Neural progenitor cell (in vitro differentiated cells): ENCODE results near the gene CRISPLD2. TPM values are rescaled to one million over a fixed set of nuclear protein-coding genes. Genes with fewer than 3 reads are reported as not detected.
A peak's percentile ranks its signal among the peaks of the same experiment; 100 is the strongest.

Source experiments
- DNase-seq: peaks from one replicate; pipeline ENCODE4 v3.0.0-alpha.2; 2016; ENCODE audit warnings: low spot score
- H2AFZ ChIP-seq: fragments of 200-600 bp; sonication (generic); replicated peaks from 2 replicates; pipeline ENCODE4 v1.6.1; 2016; ENCODE audit warnings: antibody characterized with exemption
- H3F3A ChIP-seq: fragments of 200-600 bp; sonication (generic); 2 replicates; pipeline ENCODE4 v1.6.1; 2016; ENCODE audit warnings: antibody characterized with exemption, low read depth
- H3K27ac ChIP-seq: fragments of 200-600 bp; sonication (generic); 2 replicates; pipeline ENCODE4 v1.5.1; 2016; ENCODE audit warnings: mild to moderate bottlenecking
- H3K27me3 ChIP-seq: fragments of 200-600 bp; sonication (generic); 2 replicates; pipeline ENCODE4 v1.6.1; 2016; ENCODE audit warnings: mild to moderate bottlenecking, moderate library complexity
- H3K36me3 ChIP-seq: fragments of 200-600 bp; sonication (generic); 2 replicates; pipeline ENCODE4 v1.5.1; 2016
- H3K4me1 ChIP-seq: fragments of 200-600 bp; sonication (generic); 2 replicates; pipeline ENCODE4 v1.6.1; 2016; ENCODE audit warnings: mixed run types
- H3K4me2 ChIP-seq: fragments of 200-600 bp; sonication (generic); 2 replicates; pipeline ENCODE4 v1.6.1; 2016
- H3K4me3 ChIP-seq: fragments of 200-600 bp; sonication (generic); 2 replicates; pipeline ENCODE4 v1.5.1; 2016
- H3K79me2 ChIP-seq: fragments of 200-600 bp; sonication (generic); 2 replicates; pipeline ENCODE4 v1.6.1; 2016; ENCODE audit warnings: low read depth
- H3K9ac ChIP-seq: fragments of 200-600 bp; sonication (generic); 2 replicates; pipeline ENCODE4 v1.6.1; 2016
- H3K9me3 ChIP-seq: fragments of 200-600 bp; sonication (generic); 2 replicates; pipeline ENCODE4 v1.5.1; 2016; ENCODE audit warnings: low read depth
- H4K20me1 ChIP-seq: fragments of 200-600 bp; sonication (generic); 2 replicates; pipeline ENCODE4 v1.6.1; 2016; ENCODE audit warnings: low read depth
- H3K27ac Mint-ChIP-seq: 3 replicates; pipeline ENCODE4 v1.8.0; 2021; ENCODE audit warnings: mixed read lengths
- H3K27me3 Mint-ChIP-seq: 2 replicates; pipeline ENCODE4 v1.8.0; 2022; ENCODE audit warnings: low read depth, mild to moderate bottlenecking, inconsistent platforms, moderate library complexity, mixed read lengths; ENCODE audit not compliant: insufficient read depth
- H3K36me3 Mint-ChIP-seq: 3 replicates; pipeline ENCODE4 v1.8.0; 2021; ENCODE audit warnings: mixed read lengths
- H3K4me1 Mint-ChIP-seq: 3 replicates; pipeline ENCODE4 v1.8.0; 2021; ENCODE audit warnings: mixed read lengths
- H3K4me3 Mint-ChIP-seq: 3 replicates; pipeline ENCODE4 v1.8.0; 2021; ENCODE audit warnings: mild to moderate bottlenecking, moderate library complexity, mixed read lengths
- H3K9me3 Mint-ChIP-seq: 3 replicates; pipeline ENCODE4 v1.8.0; 2020; ENCODE audit warnings: mixed read lengths
- CTCF ChIP-seq: fragments of 200-600 bp; sonication (generic); IDR thresholded peaks from 2 replicates; pipeline ENCODE4 v1.5.1; 2017; ENCODE audit warnings: antibody characterized with exemption, mild to moderate bottlenecking
- EZH2 ChIP-seq: fragments of 200-600 bp; sonication (generic); IDR thresholded peaks from 2 replicates; pipeline ENCODE4 v1.6.1; 2017; ENCODE audit warnings: antibody characterized with exemption, mild to moderate bottlenecking, moderate library complexity
- EZH2phosphoT487 ChIP-seq: fragments of 200-600 bp; sonication (generic); IDR thresholded peaks from 2 replicates; pipeline ENCODE4 v1.6.1; 2017; ENCODE audit warnings: antibody characterized with exemption
- total RNA-seq: library from RNA; depleted of rRNA; stranded (reverse); fragments of >200 nt; gene quantifications from 2 replicates; pipeline ENCODE4 v1.2.3, GENCODE V29; 2015; ENCODE audit warnings: low replicate concordance

CRISPLD2 gene
- total RNA-seq, 1 donor from 2014 or later: 0.11 TPM

GRCh38 chr16:84948851-84949610 is 129.2 kb downstream of the CRISPLD2 start:
- Histone ChIP-seq H3K9ac (no peak overlapping the region), H3K4me3 (no peak overlapping the region), H3K4me1 (peaks cover 10% of the 10 kb centered on the region), H3K4me2 (no peak overlapping the region), H3K79me2 (no peaks in the 10 kb centered on the region), H3F3A (peaks cover 9% of the 10 kb centered on the region), H3K36me3 (no peaks in the 10 kb centered on the region), H3K27ac (no peak overlapping the region), H3K9me3 (no peaks in the 10 kb centered on the region), H3K27me3 (no peaks in the 10 kb centered on the region), H4K20me1 (no peaks in the 10 kb centered on the region), H2AFZ (no peak overlapping the region)
- no peaks in the 10 kb centered on the region for H3K36me3 Mint-ChIP-seq
- peaks cover 17% of the 10 kb centered on the region for H3K4me1 Mint-ChIP-seq
- peaks cover 6% of the 10 kb centered on the region for H3K27me3 Mint-ChIP-seq
- no peak for DNase-seq
- no peaks in the 10 kb centered on the region for H3K9me3 Mint-ChIP-seq
- TF ChIP-seq CTCF (no peak), EZH2 (no peak), EZH2phosphoT487 (no peak)
- no peak overlapping the region for H3K4me3 Mint-ChIP-seq
- H3K27ac Mint-ChIP-seq: no peak overlapping the region

GRCh38 chr16:84949772-84950436 is 130.1 kb downstream of the CRISPLD2 start:
- TF ChIP-seq CTCF: no peak
- no peak for TF ChIP-seq EZH2
- TF ChIP-seq EZH2phosphoT487: no peak
- no peaks in the 10 kb centered on the region for H3K27me3 ChIP-seq
- no peaks in the 10 kb centered on the region for H3K36me3 ChIP-seq
- H2AFZ ChIP-seq: peak overlapping the region; percentile 12
- peaks cover 7% of the 10 kb centered on the region for H3K27me3 Mint-ChIP-seq
- H3K27ac ChIP-seq: no peak overlapping the region
- H3K9me3 Mint-ChIP-seq: no peaks in the 10 kb centered on the region
- H3F3A ChIP-seq: peaks cover 9% of the 10 kb centered on the region
- H3K4me1 ChIP-seq: peaks cover 10% of the 10 kb centered on the region
- H3K4me3 ChIP-seq: no peak overlapping the region
- no peak for DNase-seq
- no peaks in the 10 kb centered on the region for H3K79me2 ChIP-seq
- no peaks in the 10 kb centered on the region for H3K36me3 Mint-ChIP-seq
- no peaks in the 10 kb centered on the region for H3K9me3 ChIP-seq
- peaks cover 17% of the 10 kb centered on the region for H3K4me1 Mint-ChIP-seq
- no peak overlapping the region for H3K27ac Mint-ChIP-seq
- no peak overlapping the region for H3K9ac ChIP-seq
- no peaks in the 10 kb centered on the region for H4K20me1 ChIP-seq
- H3K4me3 Mint-ChIP-seq: no peak overlapping the region
- H3K4me2 ChIP-seq: no peak overlapping the region

GRCh38 chr16:84950906-84951305 is 131.1 kb downstream of the CRISPLD2 start:
- H2AFZ ChIP-seq: no peak overlapping the region
- peaks cover 9% of the 10 kb centered on the region for H3F3A ChIP-seq
- H3K4me3 Mint-ChIP-seq: no peak overlapping the region
- peaks cover 10% of the 10 kb centered on the region for H3K4me1 ChIP-seq
- no peaks in the 10 kb centered on the region for H3K36me3 Mint-ChIP-seq
- no peak for DNase-seq
- H3K4me2 ChIP-seq: no peak overlapping the region
- no peaks in the 10 kb centered on the region for H3K9me3 ChIP-seq
- peaks cover 8% of the 10 kb centered on the region for H3K27me3 Mint-ChIP-seq
- H3K79me2 ChIP-seq: no peaks in the 10 kb centered on the region
- peaks cover 17% of the 10 kb centered on the region for H3K4me1 Mint-ChIP-seq
- TF ChIP-seq EZH2 (no peak), CTCF (peak; percentile 11)
- no peaks in the 10 kb centered on the region for H3K27me3 ChIP-seq
- no peak overlapping the region for H3K27ac ChIP-seq
- no peak overlapping the region for H3K9ac ChIP-seq
- H3K4me3 ChIP-seq: no peak overlapping the region
- no peaks in the 10 kb centered on the region for H4K20me1 ChIP-seq
- no peaks in the 10 kb centered on the region for H3K9me3 Mint-ChIP-seq
- H3K36me3 ChIP-seq: no peaks in the 10 kb centered on the region
- H3K27ac Mint-ChIP-seq: no peak overlapping the region
